Endothelial cell of umbilical vein (primary cell): ENCODE data around the gene SHISA9. TPM values are rescaled to one million over a fixed set of nuclear protein-coding genes. Genes with fewer than 3 reads are reported as not detected.

Experiments
- BruUV-seq: library from RNA; stranded (reverse); fragments of 400-500 nt; replicated peaks from 2 replicates; lab custom pipeline; 2021; lab: Mats Ljungman, UMichigan
- CTCF ChIA-PET: fragments of 300-600, 350-600 bp; sonication (Branson Sonifier 250); formaldehyde crosslinking; loops from one replicate; lab custom pipeline; 2021; ENCODE audit warnings: antibody characterized with exemption, inconsistent platforms; lab: Charles Lee
- POLR2A ChIA-PET: fragments of 300-600, 350-600 bp; sonication (Branson Sonifier 250); formaldehyde crosslinking; loops from one replicate; lab custom pipeline; 2021; ENCODE audit warnings: antibody characterized with exemption, inconsistent platforms; lab: Charles Lee
- DNase-seq: peaks from one replicate; pipeline ENCODE4 v3.0.0-alpha.2; 2011; ENCODE audit warnings: low read depth, low spot score
- FAIRE-seq: peaks from 2 replicates; lab custom pipeline; 2011; peaks lifted over from hg19 to GRCh38; lab: Jason Lieb, UNC
- H2AFZ ChIP-seq: 2 replicates; pipeline ENCODE4 v1.6.0; 2012; ENCODE audit warnings: low read depth, low read length, control low read depth, inconsistent platforms
- H3K27ac ChIP-seq: 2 replicates; pipeline ENCODE4 v1.5.1; 2011; ENCODE audit warnings: low read depth, mild to moderate bottlenecking, control low read depth, low read length, moderate library complexity; ENCODE audit not compliant: insufficient read depth
- H3K27me3 ChIP-seq, 2 experiments: 2 replicates each; pipeline versions ENCODE4 v1.6.0 to v1.6.1; 2011; ENCODE audit warnings: low read length in 2 of 2, mixed read lengths in 1 of 2; ENCODE audit not compliant: control insufficient read depth in 2 of 2, insufficient read depth in 2 of 2
- H3K36me3 ChIP-seq, 2 experiments: 2 replicates in 1 of 2; 3 replicates in 1 of 2; pipeline ENCODE4 v1.5.1; 2011; ENCODE audit warnings: low read length in 2 of 2, mild to moderate bottlenecking in 1 of 2, moderate library complexity in 1 of 2; ENCODE audit not compliant: control insufficient read depth in 2 of 2, insufficient read depth in 2 of 2; ENCODE audit errors: extremely low read depth in 1 of 2
- H3K4me1 ChIP-seq: 3 replicates; pipeline ENCODE4 v1.5.1; 2011; ENCODE audit warnings: mild to moderate bottlenecking, low read length; ENCODE audit not compliant: control insufficient read depth, insufficient read depth; ENCODE audit errors: extremely low read depth
- H3K4me2 ChIP-seq: 2 replicates; pipeline ENCODE4 v1.6.1; 2011; ENCODE audit warnings: low read length, control low read depth, mixed read lengths; ENCODE audit not compliant: insufficient read depth
- H3K4me3 ChIP-seq, 3 experiments: fragments of 200-600 bp in 1 of 3; sonication (generic), shearing (Covaris generic) in 1 of 3; replicated peaks in 1 of 3; 2 replicates each; pipeline ENCODE4 v1.5.1; 2011 to 2016; ENCODE audit warnings: control low read depth in 3 of 3, low read length in 3 of 3, mild to moderate bottlenecking in 2 of 3, inconsistent platforms in 1 of 3, low read depth in 1 of 3, moderate library complexity in 1 of 3; ENCODE audit not compliant: insufficient read depth in 1 of 3
- H3K79me2 ChIP-seq: 2 replicates; pipeline ENCODE4 v1.6.0; 2012; ENCODE audit warnings: low read length, inconsistent platforms; ENCODE audit not compliant: control insufficient read depth, insufficient read depth
- H3K9ac ChIP-seq: replicated peaks from 2 replicates; pipeline ENCODE3; 2011; ENCODE audit warnings: low read length, control low read depth; ENCODE audit not compliant: insufficient read depth; ENCODE audit errors: extremely low read depth
- H3K9me1 ChIP-seq: replicated peaks from 3 replicates; pipeline ENCODE4 v1.6.0; 2011; ENCODE audit warnings: mild to moderate bottlenecking, low read length; ENCODE audit not compliant: control insufficient read depth, insufficient read depth; ENCODE audit errors: extremely low read depth
- H3K9me3 ChIP-seq: replicated peaks from 2 replicates; pipeline ENCODE4 v1.5.1; 2012; ENCODE audit warnings: low read length, inconsistent platforms; ENCODE audit not compliant: control insufficient read depth, insufficient read depth
- H4K20me1 ChIP-seq: replicated peaks from 2 replicates; pipeline ENCODE3; 2011; ENCODE audit warnings: mild to moderate bottlenecking, low read length; ENCODE audit not compliant: control insufficient read depth, insufficient read depth; ENCODE audit errors: extremely low read depth
- CTCF ChIP-seq, 2 donors: IDR thresholded peaks; 1 replicate in 1 of 2; 2 replicates in 1 of 2; pipeline ENCODE4 v1.5.1; 2011; ENCODE audit warnings: low read length in 2 of 2, mild to moderate bottlenecking in 2 of 2, moderate library complexity in 2 of 2, control low read depth in 1 of 2, inconsistent platforms in 1 of 2, low read depth in 1 of 2; ENCODE audit not compliant: insufficient read depth in 1 of 2; ENCODE audit errors: extremely low read depth in 1 of 2
- EZH2 ChIP-seq: IDR thresholded peaks from 2 replicates; pipeline ENCODE4 v1.6.1; 2012; ENCODE audit warnings: borderline replicate concordance, low read depth, mild to moderate bottlenecking, moderate library complexity, low read length, inconsistent platforms; ENCODE audit not compliant: severe bottlenecking
- FOS ChIP-seq: IDR thresholded peaks from 2 replicates; pipeline ENCODE4 v1.6.1; 2011; ENCODE audit warnings: mild to moderate bottlenecking, low read length, moderate library complexity, borderline replicate concordance; ENCODE audit not compliant: insufficient read depth
- GATA2 ChIP-seq: IDR thresholded peaks from 2 replicates; pipeline ENCODE4 v1.7.0; 2011; ENCODE audit warnings: low read depth, mild to moderate bottlenecking, moderate library complexity, mixed read lengths, low read length; ENCODE audit not compliant: insufficient read length, insufficient read depth
- JUN ChIP-seq: IDR thresholded peaks from 2 replicates; pipeline ENCODE4 v1.6.1; 2011; ENCODE audit warnings: borderline replicate concordance, low read depth; ENCODE audit not compliant: insufficient read length, insufficient read depth
- MAX ChIP-seq: IDR thresholded peaks from 2 replicates; pipeline ENCODE4 v1.6.1; 2011; ENCODE audit not compliant: insufficient read depth, insufficient read length
- MYC ChIP-seq: IDR thresholded peaks from one replicate; pipeline ENCODE4 v1.6.1; 2011; ENCODE audit warnings: mild to moderate bottlenecking, low read depth, low read length
- POLR2A ChIP-seq: IDR thresholded peaks from 2 replicates; pipeline ENCODE4 v1.6.1; 2012; ENCODE audit warnings: low read depth, mild to moderate bottlenecking, control low read depth, low read length
- POLR2AphosphoS5 ChIP-seq: IDR thresholded peaks from 2 replicates; pipeline ENCODE4 v1.6.1; 2012; ENCODE audit warnings: low read depth, mild to moderate bottlenecking, control low read depth, low read length, moderate library complexity; ENCODE audit not compliant: insufficient read depth
- dilution Hi-C: fragments of 300-500 bp; cut with MboI; formaldehyde crosslinking; loops from one replicate; pipeline ENCODE4 v1.15.0; 2019; ENCODE audit warnings: low sequenced_read_pairs; ENCODE audit not compliant: extremely low pct_ligation_motif_present
- intact Hi-C: fragments of 100-400 bp; cut with micrococcal nuclease; formaldehyde crosslinking; loops from one replicate; pipeline ENCODE4 v1.10.0; 2022
- polyA plus RNA-seq, 4 experiments: library from polyadenylated mRNA; depleted of rRNA in 3 of 4; stranded (reverse) in 3 of 4; unstranded in 1 of 4; fragments of >200 nt; gene quantifications; 2 replicates each; pipeline versions ENCODE4 v1.2.1 to v1.2.3, GENCODE V29; 2011 to 2012; ENCODE audit warnings: missing spikeins in 1 of 4
- total RNA-seq: library from RNA; stranded (reverse); gene quantifications from 2 replicates; pipeline ENCODE4 v1.2.3, GENCODE V29; 2021

SHISA9 gene
- total and polyA plus RNA-seq, 2 donors (not counting 3 experiments of a cell fraction or from before 2014, with no cell fraction given), result not detected

- Histone ChIP-seq H3K4me1 (no peaks in the 10 kb centered on the region), H3K4me2 (no peak overlapping the region), H3K79me2 (no peaks in the 10 kb centered on the region), H3K36me3 (no peaks in the 10 kb centered on the region), H3K4me3 (no peak overlapping the region), H3K9me1 (no peaks in the 10 kb centered on the region), H4K20me1 (no peaks in the 10 kb centered on the region), H3K9me3 (no peaks in the 10 kb centered on the region), H3K27ac (no peak overlapping the region), H2AFZ (no peak overlapping the region), H3K9ac (no peak overlapping the region), H3K27me3 (no peaks in the 10 kb centered on the region)
- DNase-seq, result no peak
- no TSS peak for BruUV-seq
- POLR2A ChIA-PET, result no interaction called here
- no peak for FAIRE-seq
- intact Hi-C loops, result no loop called here
- CTCF ChIA-PET, result no interaction called here
- no peak for TF ChIP-seq EZH2
- TF ChIP-seq MAX, result no peak
- TF ChIP-seq JUN, result no peak
- TF ChIP-seq FOS, result no peak
- no peak for TF ChIP-seq CTCF (IDR thresholded peaks at IDR 0.05; ENCODE audit: extremely low read depth in 1 of 2, insufficient read depth in 1 of 2, low read depth in 1 of 2, low read length in 2 of 2)
- no peak for TF ChIP-seq POLR2A
- no peak for TF ChIP-seq POLR2AphosphoS5
- no peak for TF ChIP-seq MYC
- no peak for TF ChIP-seq GATA2
- dilution Hi-C loops, result no loop called here
Observed at GRCh38 chr16:12917246-12917645, 15.8 kb downstream of the SHISA9 start.
